H9 (cell line): ENCODE results near the gene DNAH5. TPM values are rescaled to one million over a fixed set of nuclear protein-coding genes. Genes with fewer than 3 reads are reported as not detected.

Experiments
- DNase-seq: peaks from one replicate; pipeline ENCODE4 v3.0.0-alpha.2; 2017
- H2AFZ ChIP-seq: one replicate; pipeline ENCODE4 v1.6.1; 2013; ENCODE audit warnings: mild to moderate bottlenecking, low read length, control low read depth, moderate library complexity
- H2AK5ac ChIP-seq: 2 replicates; pipeline ENCODE4 v1.6.1; 2013; ENCODE audit warnings: low read length, control low read depth, mixed read lengths; ENCODE audit not compliant: insufficient read length
- H2BK120ac ChIP-seq: one replicate; pipeline ENCODE4 v1.6.1; 2013; ENCODE audit warnings: low read depth, mild to moderate bottlenecking, low read length, control low read depth, inconsistent platforms; ENCODE audit not compliant: poor library complexity, severe bottlenecking
- H2BK12ac ChIP-seq: 2 replicates; pipeline ENCODE4 v1.6.1; 2013; ENCODE audit warnings: low read length, control low read depth, mixed read lengths, low read depth; ENCODE audit not compliant: insufficient read length
- H2BK15ac ChIP-seq: 2 replicates; pipeline ENCODE4 v1.6.1; 2013; ENCODE audit warnings: low read depth, low read length, control low read depth
- H2BK20ac ChIP-seq: one replicate; pipeline ENCODE4 v1.6.1; 2013; ENCODE audit warnings: low read depth, mild to moderate bottlenecking, low read length, control low read depth, inconsistent platforms; ENCODE audit not compliant: poor library complexity, severe bottlenecking
- H2BK5ac ChIP-seq: 2 replicates; pipeline ENCODE4 v1.6.1; 2013; ENCODE audit warnings: low read length, control low read depth, mixed read lengths; ENCODE audit not compliant: insufficient read length
- H3K14ac ChIP-seq: 2 replicates; pipeline ENCODE4 v1.6.1; 2013; ENCODE audit warnings: low read length, control low read depth; ENCODE audit not compliant: insufficient read depth
- H3K18ac ChIP-seq: 2 replicates; pipeline ENCODE4 v1.6.1; 2013; ENCODE audit warnings: low read depth, mild to moderate bottlenecking, mixed read lengths, low read length, control low read depth; ENCODE audit not compliant: insufficient read length
- H3K23ac ChIP-seq: 2 replicates; pipeline ENCODE4 v1.6.1; 2013; ENCODE audit warnings: low read length, control low read depth, mixed read lengths, low read depth; ENCODE audit not compliant: insufficient read length
- H3K23me2 ChIP-seq: 2 replicates; pipeline ENCODE4 v1.6.1; 2013; ENCODE audit warnings: low read depth, mild to moderate bottlenecking, mixed read lengths, low read length, control low read depth; ENCODE audit not compliant: insufficient read length, poor library complexity, severe bottlenecking
- H3K27ac ChIP-seq: 2 replicates; pipeline ENCODE4 v1.5.1; 2013; ENCODE audit warnings: low read length, control low read depth, mixed read lengths, low read depth; ENCODE audit not compliant: insufficient read length
- H3K27me3 ChIP-seq: 2 replicates; pipeline ENCODE4 v1.6.1; 2013; ENCODE audit warnings: low read length, control low read depth, inconsistent platforms; ENCODE audit not compliant: insufficient read depth
- H3K4ac ChIP-seq: 2 replicates; pipeline ENCODE4 v1.6.1; 2013; ENCODE audit warnings: low read depth, mild to moderate bottlenecking, control low read depth, inconsistent platforms, low read length, moderate library complexity
- H3K4me1 ChIP-seq: 2 replicates; pipeline ENCODE4 v1.6.1; 2013; ENCODE audit warnings: low read length, control low read depth, inconsistent platforms; ENCODE audit not compliant: insufficient read depth
- H3K4me2 ChIP-seq: 2 replicates; pipeline ENCODE4 v1.6.1; 2013; ENCODE audit warnings: low read length, control low read depth, mixed read lengths; ENCODE audit not compliant: insufficient read length, insufficient read depth
- H3K56ac ChIP-seq: 2 replicates; pipeline ENCODE4 v1.6.1; 2013; ENCODE audit warnings: low read depth, mild to moderate bottlenecking, mixed read lengths, low read length, control low read depth; ENCODE audit not compliant: insufficient read length
- H3K79me1 ChIP-seq: 2 replicates; pipeline ENCODE4 v1.6.1; 2013; ENCODE audit warnings: low read depth, mild to moderate bottlenecking, moderate library complexity, low read length, control low read depth, inconsistent platforms; ENCODE audit not compliant: insufficient read depth, poor library complexity, severe bottlenecking
- H3K79me2 ChIP-seq: 2 replicates; pipeline ENCODE4 v1.6.1; 2013; ENCODE audit warnings: low read length, control low read depth, inconsistent platforms; ENCODE audit not compliant: insufficient read depth
- H3K9ac ChIP-seq: 2 replicates; pipeline ENCODE4 v1.6.1; 2013; ENCODE audit warnings: low read length, control low read depth, mixed read lengths; ENCODE audit not compliant: insufficient read length; ENCODE audit errors: extremely low read depth
- H3K9me3 ChIP-seq: one replicate; pipeline ENCODE4 v1.6.1; 2013; ENCODE audit warnings: low read depth, low read length, inconsistent platforms; ENCODE audit not compliant: control insufficient read depth
- H3T11ph ChIP-seq: one replicate; pipeline ENCODE4 v1.6.1; 2013; ENCODE audit warnings: mild to moderate bottlenecking, low read length, control low read depth, inconsistent platforms
- H4K20me1 ChIP-seq: one replicate; pipeline ENCODE4 v1.6.1; 2013; ENCODE audit not compliant: control insufficient read depth, insufficient read length, insufficient read depth
- H4K5ac ChIP-seq: 2 replicates; pipeline ENCODE4 v1.6.1; 2013; ENCODE audit warnings: low read depth, mild to moderate bottlenecking, mixed read lengths, low read length, control low read depth; ENCODE audit not compliant: insufficient read length
- H4K8ac ChIP-seq: replicated peaks from 2 replicates; pipeline ENCODE4 v1.6.1; 2013; ENCODE audit warnings: low read length, control low read depth, mixed read lengths, low read depth; ENCODE audit not compliant: insufficient read length
- H4K91ac ChIP-seq: 2 replicates; pipeline ENCODE4 v1.6.1; 2013; ENCODE audit warnings: low read depth, mild to moderate bottlenecking, moderate library complexity, mixed read lengths, low read length, control low read depth; ENCODE audit not compliant: insufficient read length
- H3K27ac Mint-ChIP-seq, 3 experiments: 2 replicates in 2 of 3; 3 replicates in 1 of 3; pipeline ENCODE4 v1.8.0; 2020 to 2021; ENCODE audit warnings: mixed read lengths in 3 of 3, mild to moderate bottlenecking in 1 of 3, moderate library complexity in 1 of 3
- H3K27me3 Mint-ChIP-seq: 2 replicates; pipeline ENCODE4 v1.8.0; 2021; ENCODE audit warnings: low read depth, mild to moderate bottlenecking, moderate library complexity, mixed read lengths
- H3K36me3 Mint-ChIP-seq, 3 experiments: 2 replicates in 2 of 3; 3 replicates in 1 of 3; pipeline ENCODE4 v1.8.0; 2020 to 2021; ENCODE audit warnings: low read depth in 3 of 3, mixed read lengths in 3 of 3; ENCODE audit not compliant: insufficient read depth in 1 of 3
- H3K4me1 Mint-ChIP-seq, 2 experiments: 2 replicates each; pipeline ENCODE4 v1.8.0; 2020; ENCODE audit warnings: mixed read lengths in 2 of 2
- H3K4me3 Mint-ChIP-seq, 2 experiments: 2 replicates in 1 of 2; 3 replicates in 1 of 2; pipeline ENCODE4 v1.8.0; 2020 to 2021; ENCODE audit warnings: mild to moderate bottlenecking in 2 of 2, mixed read lengths in 2 of 2, moderate library complexity in 1 of 2
- H3K9me3 Mint-ChIP-seq, 2 experiments: 2 replicates in 1 of 2; 3 replicates in 1 of 2; pipeline ENCODE4 v1.8.0; 2020; ENCODE audit warnings: mild to moderate bottlenecking in 2 of 2, mixed read lengths in 2 of 2, moderate library complexity in 1 of 2
- total RNA-seq: library from RNA; stranded (reverse); gene quantifications from 2 replicates; pipeline ENCODE4 v1.2.1, GENCODE V29; 2021
- TF ChIP-seq, protein P1 (sequence below): fragments of 200-600 bp; sonication (generic); conservative IDR thresholded peaks from 3 replicates; pipeline ENCODE4 v1.8.0; 2021; ENCODE audit warnings: antibody characterized with exemption, mild to moderate bottlenecking

DNAH5 gene
- total RNA-seq, 1 experiment from 2014 or later = 0.50 TPM

DNA sequence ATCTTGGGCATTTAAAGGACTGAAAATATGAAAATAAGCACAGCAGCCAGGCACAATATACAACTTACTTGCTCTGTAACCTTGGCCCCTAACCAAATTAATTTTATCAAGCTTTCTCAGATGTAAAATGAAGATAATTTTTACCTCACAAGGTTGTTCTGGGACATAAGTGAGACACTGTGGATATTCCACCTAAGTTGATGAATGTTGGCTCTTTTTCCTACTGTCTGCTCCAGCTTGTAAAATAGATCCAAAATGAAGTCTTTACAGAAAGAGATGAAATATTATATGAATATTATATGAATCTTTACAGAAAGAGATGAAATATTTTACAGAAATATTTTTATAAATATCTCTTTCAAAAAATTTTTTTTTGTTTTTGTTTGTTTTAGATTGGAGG lies 270.1 kb downstream of the DNAH5 start:
- no peak overlapping the region for H2BK5ac ChIP-seq
- peaks cover 5 to 19% of the 10 kb centered on the region in 2 experiments; a peak in 4 of 5 replicates for H3K9me3 Mint-ChIP-seq
- no peak overlapping the region for H3K14ac ChIP-seq
- H2BK12ac ChIP-seq = no peak overlapping the region
- no peak overlapping the region for H4K91ac ChIP-seq
- H3K23ac ChIP-seq = no peak overlapping the region
- H3K23me2 ChIP-seq = no peaks in the 10 kb centered on the region
- no peaks in the 10 kb centered on the region; the same call in 1 of the 2 replicates for H3K4me1 ChIP-seq
- no peak for DNase-seq
- no peak overlapping the region for H3K27ac ChIP-seq
- no peak overlapping the region for H3K9ac ChIP-seq
- no peaks in the 10 kb centered on the region for H3K27me3 ChIP-seq
- no peak overlapping the region for H3K4me3 Mint-ChIP-seq
- H2AK5ac ChIP-seq = no peak overlapping the region
- H3K79me2 ChIP-seq = no peaks in the 10 kb centered on the region
- peaks cover 4 to 6% of the 10 kb centered on the region in 2 experiments; a peak in 3 of 4 replicates for H3K4me1 Mint-ChIP-seq
- H2AFZ ChIP-seq = no peak overlapping the region
- no peaks in the 10 kb centered on the region; the same call in 1 of the 2 replicates for H3K27me3 Mint-ChIP-seq
- no peak overlapping the region for H3K18ac ChIP-seq
- H3K27ac Mint-ChIP-seq = no peak overlapping the region
- H3K4me2 ChIP-seq = no peak overlapping the region
- H3K56ac ChIP-seq = no peak overlapping the region
- no peak overlapping the region for H2BK20ac ChIP-seq
- no peak overlapping the region for H2BK15ac ChIP-seq
- no peak overlapping the region for H3K4ac ChIP-seq
- H4K20me1 ChIP-seq = no peaks in the 10 kb centered on the region
- no peak overlapping the region for H4K8ac ChIP-seq
- no peak overlapping the region for H2BK120ac ChIP-seq
- no peak overlapping the region for H3T11ph ChIP-seq
- peaks cover 6% of the 10 kb centered on the region for H3K9me3 ChIP-seq
- TF ChIP-seq, protein P1, sequence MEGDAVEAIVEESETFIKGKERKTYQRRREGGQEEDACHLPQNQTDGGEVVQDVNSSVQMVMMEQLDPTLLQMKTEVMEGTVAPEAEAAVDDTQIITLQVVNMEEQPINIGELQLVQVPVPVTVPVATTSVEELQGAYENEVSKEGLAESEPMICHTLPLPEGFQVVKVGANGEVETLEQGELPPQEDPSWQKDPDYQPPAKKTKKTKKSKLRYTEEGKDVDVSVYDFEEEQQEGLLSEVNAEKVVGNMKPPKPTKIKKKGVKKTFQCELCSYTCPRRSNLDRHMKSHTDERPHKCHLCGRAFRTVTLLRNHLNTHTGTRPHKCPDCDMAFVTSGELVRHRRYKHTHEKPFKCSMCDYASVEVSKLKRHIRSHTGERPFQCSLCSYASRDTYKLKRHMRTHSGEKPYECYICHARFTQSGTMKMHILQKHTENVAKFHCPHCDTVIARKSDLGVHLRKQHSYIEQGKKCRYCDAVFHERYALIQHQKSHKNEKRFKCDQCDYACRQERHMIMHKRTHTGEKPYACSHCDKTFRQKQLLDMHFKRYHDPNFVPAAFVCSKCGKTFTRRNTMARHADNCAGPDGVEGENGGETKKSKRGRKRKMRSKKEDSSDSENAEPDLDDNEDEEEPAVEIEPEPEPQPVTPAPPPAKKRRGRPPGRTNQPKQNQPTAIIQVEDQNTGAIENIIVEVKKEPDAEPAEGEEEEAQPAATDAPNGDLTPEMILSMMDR = no peak
- no peak overlapping the region for H4K5ac ChIP-seq
- no peaks in the 10 kb centered on the region for H3K79me1 ChIP-seq
- peaks cover 4 to 9% (median 7%) of the 10 kb centered on the region in 3 experiments; a peak in 5 of 7 replicates for H3K36me3 Mint-ChIP-seq
